M059J (cell line): ENCODE measurements around the gene KRTAP3-2. TPM values are rescaled to one million over a fixed set of nuclear protein-coding genes. Genes with fewer than 3 reads are reported as not detected.

Source experiments
- DNase-seq: peaks from one replicate; pipeline ENCODE4 v3.0.0-alpha.2; 2012; ENCODE audit warnings: low read depth
- total RNA-seq: library from RNA; depleted of rRNA; stranded (reverse); fragments of >200 nt; shearing (Covaris generic); gene quantifications from 2 replicates; pipeline ENCODE4 v1.2.3, GENCODE V29; 2014

KRTAP3-2 gene
- total RNA-seq, 1 experiment from 2014 or later, result not detected

DNA sequence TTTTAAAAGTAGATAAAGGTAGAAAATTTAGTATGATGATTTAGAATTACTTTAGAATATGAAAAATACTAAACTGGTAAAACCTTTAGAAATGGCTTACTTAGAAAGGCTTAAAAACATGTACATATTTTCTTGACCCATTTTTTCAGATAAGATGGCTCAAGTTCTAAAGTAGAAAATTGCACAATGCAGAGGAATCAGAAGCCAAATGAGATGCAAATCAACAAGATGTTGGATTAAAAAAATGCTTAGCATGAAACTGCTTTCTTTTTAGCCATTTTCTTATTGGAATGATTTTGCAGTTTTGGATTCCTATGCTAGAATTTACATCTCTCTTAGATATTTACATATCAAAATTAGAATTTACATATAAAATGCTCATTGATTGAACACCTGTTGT lies 10.7 kb upstream of the KRTAP3-2 start:
- DNase-seq, result no peak

DNA sequence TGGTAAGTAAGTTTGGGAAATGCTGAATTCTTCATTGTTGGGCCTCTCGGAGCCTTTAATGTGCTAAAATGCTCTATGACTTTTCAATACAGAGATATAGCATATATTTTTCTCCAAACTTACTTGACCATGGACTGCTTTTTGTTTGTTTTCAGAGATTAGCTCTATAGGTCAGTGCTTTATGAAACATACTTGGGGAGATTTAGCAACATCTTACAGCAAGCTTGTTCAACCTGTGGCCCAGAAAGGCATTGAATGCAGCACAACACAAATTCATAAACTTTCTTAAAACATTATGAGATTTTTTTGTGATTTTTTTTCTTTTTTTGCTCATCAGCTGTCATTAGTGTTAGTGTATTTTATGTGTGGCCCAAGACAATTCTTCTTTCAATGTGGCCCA lies 10.2 kb upstream of the KRTAP3-2 start:
- DNase-seq, result no peak

DNA sequence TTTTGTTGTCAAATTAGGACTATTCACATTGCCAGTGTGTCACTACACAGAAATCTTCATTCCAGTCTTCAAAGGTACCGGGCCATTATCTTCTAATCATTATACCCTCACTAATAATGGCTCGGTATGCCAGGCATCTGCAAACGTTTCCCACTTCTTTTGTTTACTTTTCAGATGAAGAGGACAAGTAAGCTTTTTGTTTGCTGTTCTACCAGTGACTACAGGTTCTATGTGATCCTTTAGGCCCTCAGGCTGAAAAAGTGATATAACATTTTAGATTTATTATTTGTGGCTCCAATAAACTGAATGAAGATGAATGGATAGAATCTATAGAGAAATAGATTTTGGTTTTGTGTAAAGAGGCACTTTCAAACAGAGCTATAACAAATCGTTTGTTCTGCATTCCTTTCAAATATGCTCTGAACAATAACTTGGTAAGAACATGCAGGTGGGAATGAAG lies 9.6 kb upstream of the KRTAP3-2 start:
- DNase-seq, result peak; percentile 34

DNA sequence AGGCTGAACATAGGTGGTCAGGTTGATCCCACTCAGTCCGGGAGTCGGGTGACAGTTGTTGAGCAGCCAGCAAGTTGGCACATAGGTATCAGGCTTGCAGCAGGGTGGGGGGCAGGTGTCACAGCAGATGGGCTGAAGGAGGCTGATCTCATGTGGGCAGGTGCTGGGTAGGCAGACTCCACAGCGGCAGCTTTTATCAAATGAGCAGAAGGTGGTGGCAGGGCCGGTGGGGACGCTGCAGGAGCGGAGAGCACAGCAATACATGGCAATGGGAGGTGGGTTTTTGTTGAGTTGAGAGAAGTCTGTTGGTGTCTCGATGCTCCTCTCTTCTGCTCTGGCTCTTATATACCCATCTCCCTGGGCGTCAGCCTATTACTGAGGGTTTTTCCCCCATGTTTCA lies 9.1 kb upstream of the KRTAP3-2 start, which contains the start of gene KRTAP3-1:
Gene KRTAP3-1 (minus strand): TSS at position 318 of the 400 bp plus-strand sequence. CDS start 54 bp downstream, at position 264.
- DNase-seq, result no peak

DNA sequence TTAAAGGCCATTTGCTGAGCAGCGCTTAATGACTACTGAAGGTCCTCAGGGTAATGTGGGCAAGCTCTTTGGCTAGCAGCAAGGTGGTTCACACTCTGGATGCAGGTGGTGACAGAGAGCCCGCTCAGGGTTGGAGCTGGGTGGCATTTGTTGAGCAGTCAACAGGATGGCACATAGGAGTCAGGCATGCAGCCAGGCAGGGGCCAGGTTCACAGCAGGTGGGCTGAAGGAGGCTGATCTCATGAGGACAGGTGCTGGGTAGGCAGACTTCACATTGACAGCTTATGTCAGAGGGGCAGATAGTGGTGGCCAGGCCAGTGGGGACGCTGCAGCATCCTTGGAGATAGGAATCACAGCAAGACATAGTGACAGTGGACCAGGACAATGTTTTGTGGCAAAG lies 4.7 kb upstream of the KRTAP3-2 start:
- DNase-seq, result no peak

DNA sequence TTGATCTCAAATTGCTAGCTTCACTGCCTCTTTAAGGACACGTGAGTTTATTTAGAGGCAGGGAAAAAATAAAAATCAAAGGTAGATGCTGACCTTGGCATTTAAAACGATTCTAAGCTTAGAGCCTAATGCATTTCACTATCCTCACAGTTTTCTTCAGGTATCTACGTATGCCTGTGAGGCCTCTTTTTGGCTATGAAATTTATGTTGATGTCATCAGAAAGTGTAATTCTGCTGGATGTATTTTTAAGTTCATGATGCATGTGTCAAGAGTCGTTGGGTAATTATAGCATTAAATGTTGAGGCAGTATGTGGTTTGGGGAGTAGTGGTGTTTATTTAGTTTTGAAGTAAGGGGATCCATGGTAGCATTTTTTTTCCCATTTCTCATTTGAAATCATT lies 4.2 kb upstream of the KRTAP3-2 start:
- DNase-seq, result no peak

DNA sequence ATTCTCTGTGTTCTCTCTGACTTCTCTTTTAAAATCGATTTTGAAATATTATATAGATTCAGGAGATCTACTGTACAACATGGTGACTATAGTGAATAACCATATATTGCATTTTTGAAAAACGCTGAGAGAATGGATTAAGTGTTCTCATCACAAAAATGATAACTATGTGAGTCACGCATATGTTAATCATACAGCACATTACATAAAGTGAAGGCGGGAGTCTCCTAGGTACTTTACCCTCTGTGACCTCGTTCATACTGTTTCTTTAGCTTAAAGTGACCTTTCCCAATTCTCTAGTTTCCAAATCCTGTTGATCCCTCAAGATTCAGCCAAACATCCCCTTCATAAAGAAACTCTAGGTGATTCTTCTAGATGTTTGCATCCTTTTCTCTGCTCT lies 3.1 kb upstream of the KRTAP3-2 start:
- no peak for DNase-seq

DNA sequence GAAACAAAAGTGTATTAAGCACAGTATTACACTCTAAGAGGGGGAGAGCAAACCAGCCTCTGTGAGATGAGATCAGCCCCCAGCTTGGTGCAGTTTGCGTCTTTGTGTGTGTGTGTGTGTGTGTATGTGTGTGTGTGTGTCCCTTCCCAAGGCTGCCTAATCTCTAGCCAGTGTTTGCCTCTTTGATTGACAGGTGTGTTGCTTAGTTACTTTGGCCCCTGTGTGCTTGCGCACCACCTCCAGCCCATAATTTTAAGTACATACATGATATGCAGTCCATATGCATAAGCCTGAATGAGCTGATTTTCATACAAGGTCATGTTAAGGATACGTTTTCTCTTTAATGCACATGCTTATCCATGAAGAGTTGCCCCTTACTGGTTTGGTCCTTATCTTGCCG lies 2.1 kb upstream of the KRTAP3-2 start:
- DNase-seq, result no peak

DNA sequence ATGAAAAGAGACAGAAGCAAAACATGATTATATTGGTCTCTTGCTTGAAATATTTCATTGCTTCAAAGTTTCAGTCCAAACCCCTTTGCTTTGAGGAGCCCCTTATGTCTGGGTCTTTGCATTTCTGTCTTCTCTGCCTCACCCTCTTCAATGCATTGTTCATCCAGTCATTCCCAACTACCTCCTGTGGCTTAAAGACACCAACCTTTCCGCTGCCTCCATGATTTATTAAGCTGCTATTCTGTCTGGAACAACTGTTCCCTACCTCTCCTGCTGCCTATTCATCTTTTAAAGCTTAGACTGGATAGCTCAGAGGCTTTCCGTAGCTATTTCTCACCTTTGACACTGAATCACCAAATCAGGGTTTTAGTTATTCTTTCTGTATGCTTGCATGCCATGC lies 2.3 kb downstream of the KRTAP3-2 start:
- DNase-seq, result no peak

DNA sequence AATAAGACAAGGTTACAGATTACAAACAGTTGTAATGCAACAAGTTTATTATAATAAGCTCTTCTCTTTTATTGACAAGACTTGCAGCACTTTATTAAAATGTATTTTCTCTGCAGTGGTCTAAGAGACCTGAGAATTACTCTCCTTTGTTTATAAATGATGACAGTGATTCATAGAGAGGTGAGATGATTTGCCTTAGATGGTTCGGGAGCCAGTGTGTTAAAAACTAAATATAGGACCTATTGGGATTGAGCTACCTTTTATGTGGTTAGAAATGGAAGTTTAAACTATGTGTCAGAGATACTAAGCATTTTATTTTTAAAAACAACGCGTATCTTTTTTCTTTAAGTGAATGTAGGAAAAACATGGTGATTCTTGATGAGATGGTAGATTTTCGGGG lies 2.9 kb downstream of the KRTAP3-2 start:
- peak; percentile 79 for DNase-seq

DNA sequence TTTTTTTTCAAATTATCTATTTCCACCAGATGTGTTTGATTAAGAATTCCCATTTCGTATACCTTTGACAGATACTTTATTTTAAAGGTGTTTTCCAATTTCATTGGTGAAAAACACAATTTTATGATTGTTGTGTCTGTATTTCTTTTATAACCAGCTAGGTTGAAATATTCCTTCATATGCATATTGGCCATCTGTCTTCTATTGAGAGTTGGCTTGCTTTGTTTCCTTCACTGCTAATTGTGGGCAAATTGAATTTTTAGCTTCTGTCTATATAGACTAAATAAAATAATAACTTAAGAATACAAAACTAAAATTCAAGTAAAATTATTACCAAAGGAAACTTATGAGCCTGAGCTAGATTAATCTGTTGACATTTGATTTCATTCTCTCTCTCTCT lies 4.6 kb downstream of the KRTAP3-2 start:
- DNase-seq, result no peak

DNA sequence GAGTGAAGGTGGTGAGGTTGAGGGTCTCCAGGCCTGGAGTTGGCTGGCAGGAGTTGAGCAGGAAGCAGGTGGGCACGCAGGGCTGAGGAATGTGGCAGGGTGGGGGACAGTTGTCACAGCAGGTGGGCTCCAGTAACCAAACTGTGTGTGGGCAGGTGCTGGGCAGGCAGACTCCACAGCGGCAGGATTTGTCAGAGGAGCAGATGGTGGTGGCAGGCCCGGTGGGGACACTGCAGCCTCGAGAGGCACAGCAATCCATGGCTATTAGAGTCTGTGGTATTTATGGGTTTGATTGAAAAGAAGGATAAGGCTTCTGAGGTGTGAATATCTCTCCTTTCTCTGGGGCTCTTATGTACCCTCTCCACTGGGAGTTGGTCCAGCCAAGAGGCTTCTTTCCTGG lies 5.9 kb downstream of the KRTAP3-2 start, which contains the start of gene KRTAP3-3:
Gene KRTAP3-3 (minus strand): TSS at position 326 of the 400 bp plus-strand sequence. CDS start 67 bp downstream, at position 259.
- peak; percentile 35 for DNase-seq

DNA sequence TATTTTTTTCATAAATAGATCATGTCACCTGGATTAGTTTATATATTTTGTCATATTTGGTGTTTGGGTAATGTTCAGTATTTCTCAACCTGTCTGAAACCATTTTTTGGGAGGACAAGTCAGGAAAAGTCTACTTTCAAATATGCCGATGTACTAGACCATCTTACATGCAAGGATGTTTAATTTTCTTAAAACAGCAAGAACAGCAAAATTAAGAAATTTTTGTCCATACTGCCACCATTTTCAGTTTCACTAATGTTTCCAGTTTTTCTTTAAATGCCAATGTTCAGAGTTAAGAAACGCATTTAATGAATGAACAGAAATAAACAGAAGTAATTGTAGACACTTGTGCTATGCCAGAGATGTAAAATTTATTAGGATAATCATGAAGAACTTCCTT lies 6.6 kb downstream of the KRTAP3-2 start:
- no peak for DNase-seq

DNA sequence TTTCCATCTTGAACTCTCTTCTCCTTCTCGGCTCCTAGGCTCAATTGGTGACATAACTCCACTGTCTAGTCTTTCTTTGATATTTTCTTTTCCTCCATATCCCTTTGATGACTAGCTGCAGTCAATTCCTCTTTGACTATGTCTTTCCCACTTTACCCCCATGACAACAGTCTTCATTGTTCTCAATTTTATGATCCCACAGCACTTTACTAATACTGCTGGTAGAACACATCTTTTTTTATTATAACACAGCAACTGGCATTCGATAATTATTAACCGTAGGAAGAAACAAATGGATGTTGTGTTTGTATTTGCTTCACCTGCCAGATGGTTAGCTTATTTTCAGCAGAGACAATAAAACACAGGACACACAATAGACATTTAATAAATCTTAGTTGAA lies 7.0 kb downstream of the KRTAP3-2 start:
- DNase-seq, result no peak

DNA sequence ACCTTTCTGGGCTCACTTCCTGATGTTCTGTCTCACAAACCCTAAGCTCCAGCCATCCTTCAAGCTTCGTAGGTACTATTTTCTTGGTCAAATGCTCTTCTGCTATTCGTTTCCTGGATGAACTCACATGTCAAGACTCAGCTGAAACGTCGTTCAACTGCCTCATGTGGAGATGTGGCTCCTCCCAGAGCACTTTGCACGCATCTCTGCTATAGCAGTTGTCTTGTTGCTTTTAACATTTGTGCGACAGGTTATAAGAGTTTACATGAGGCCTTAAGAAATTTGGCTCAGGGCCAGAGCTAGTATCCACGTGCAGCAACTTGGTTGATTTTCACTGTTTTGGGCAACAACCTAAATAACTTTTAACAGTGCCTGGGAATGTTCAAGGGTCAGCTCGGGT lies 12.8 kb downstream of the KRTAP3-2 start:
- DNase-seq, result no peak

DNA sequence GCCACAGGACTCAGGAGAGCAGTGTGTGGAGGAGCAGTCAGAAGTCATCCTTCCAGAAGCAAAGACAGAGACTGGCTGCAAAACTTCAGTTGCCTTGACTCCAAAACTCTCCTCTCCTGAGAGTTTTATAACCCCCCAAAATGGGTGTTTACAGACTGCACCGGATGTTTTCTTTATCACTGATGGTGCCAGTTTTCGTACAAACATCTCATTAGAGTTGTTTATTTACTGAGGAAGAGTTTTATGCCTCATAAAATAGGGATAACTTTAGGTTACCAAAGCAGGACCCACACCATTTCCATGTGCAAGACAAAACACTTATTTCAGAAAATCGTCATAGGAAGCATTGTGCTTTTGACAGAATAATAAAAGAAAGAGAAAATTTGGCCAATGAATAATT lies 15.5 kb downstream of the KRTAP3-2 start, which contains the start of gene KRT40:
Gene KRT40 (minus strand): TSS at position 101 of the 400 bp plus-strand sequence. CDS start 53 bp downstream, at position 48.
- no peak for DNase-seq

DNA sequence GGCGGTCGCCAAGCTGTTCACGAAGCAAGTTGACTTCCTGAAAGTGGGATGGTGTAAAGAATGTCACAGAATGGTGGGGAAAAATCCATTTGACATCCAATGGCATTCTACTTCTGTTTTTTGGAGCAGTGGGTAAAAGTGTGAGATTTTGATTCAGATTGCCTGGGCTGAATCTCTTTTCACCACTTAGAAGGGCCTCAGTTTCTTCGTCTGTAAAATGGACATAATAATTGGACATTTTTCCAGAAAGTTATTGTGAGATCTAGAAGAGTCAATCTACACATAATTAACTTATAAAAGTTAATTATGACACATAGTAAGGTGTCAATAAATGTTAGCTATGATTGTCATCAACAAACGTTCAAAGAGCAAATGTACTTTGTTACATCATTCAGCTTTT lies 18.6 kb downstream of the KRTAP3-2 start:
- no peak for DNase-seq

DNA sequence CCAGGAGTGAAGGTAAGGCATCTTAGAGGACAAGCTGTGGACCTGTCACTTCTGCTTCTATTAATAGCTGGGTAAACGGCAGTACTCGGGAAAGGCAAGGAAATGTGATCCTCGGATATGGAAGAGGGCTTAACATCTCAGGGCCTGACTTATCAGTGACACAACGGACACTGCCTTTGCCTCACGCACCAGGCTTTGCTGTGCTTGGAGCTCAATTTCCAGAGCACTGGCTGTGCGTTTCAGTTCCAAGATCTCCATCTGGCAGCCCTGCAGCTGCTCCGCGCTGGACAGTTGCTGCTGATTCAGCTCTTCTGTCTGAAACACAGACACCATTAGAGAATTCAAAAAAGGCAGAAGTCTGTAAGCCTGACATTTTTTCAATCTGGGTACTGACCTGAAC lies 19.1 kb downstream of the KRTAP3-2 start:
- no peak for DNase-seq

DNA sequence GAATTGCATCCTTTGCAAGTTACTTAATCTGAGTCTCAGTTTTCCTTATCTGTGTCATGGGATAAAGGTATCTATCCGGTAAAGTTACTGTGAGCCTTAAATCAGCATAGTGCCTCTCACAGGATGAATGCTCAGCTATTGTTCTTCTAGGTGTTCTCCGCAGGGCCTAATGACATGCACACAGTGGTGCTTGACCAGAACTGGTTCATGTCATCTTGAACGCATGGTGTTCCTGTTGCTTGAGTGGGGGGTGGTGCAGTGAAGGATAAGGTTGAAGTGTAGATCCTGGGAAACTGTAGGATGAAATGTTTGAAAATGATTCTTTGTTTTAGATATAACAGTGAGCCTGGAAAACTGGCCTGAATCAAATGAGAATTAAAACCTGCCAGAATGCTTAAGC lies 19.6 kb downstream of the KRTAP3-2 start:
- DNase-seq, result no peak

DNA sequence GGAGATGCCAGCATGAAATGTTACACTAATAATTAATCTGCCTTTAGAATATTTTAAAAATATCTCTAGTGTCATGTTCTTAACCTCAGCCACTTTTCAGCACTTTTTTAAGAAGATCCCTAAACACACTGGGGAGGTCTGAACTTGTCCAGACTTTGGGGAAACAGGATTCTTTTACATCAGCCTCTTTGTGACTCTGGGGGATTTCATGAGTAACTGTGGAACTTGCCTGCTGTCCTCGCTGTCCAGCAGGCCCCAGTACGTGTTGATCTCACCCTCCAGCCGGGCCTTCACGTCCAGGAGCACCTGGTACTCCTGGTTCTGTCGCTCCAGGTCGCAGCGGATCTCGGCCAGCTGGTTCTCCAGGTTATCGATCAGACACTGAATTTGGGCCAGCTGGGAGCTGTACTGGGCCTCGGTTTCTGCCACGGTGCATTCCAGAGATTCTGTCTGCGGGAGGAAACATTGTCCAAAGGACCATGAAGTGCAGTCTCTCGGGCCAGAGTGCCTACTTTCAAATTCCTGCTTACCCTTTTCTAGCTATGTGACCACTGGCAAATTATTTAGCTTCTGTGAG lies 21.0 kb downstream of the KRTAP3-2 start:
- DNase-seq, result no peak

DNA sequence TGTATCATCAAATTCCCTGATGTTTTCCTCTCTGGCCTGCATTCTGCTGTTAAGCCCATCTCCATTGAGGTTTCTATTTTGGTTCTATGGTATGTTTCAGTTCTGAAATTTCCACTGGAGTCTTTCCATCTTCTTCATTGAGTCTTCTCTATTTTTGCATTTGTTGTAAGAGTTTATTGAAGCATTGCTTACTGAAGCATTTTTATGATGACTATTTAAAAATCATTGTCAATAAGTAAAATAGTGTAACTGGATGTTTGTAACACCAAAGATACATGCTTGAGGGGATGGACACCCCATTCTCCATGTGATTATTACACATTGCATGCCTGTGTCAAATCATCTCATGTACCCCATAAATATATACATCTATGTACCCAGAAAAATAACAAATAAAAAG lies 24.2 kb downstream of the KRTAP3-2 start:
- DNase-seq, result no peak

DNA sequence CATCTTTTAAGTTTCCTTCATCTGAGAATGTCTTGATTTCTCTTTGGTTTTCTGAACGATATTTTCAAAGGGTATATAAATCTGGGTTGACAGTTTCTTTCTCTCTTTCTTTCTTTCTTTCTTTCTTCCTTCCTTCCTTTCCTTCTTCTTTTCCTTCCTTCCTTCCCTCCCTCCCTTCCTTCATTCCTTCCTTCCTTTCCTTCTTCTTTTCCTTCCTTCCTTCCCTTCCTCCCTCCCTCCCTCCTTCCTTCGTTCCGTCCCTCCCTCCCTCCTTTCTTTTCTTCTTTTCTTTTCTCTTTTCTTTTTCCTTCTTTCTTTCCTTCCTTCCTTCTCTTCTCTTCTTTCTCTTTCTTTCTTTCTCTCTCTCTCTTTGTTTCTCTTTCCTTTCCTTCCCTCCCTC lies 25.3 kb downstream of the KRTAP3-2 start:
- no peak for DNase-seq

DNA sequence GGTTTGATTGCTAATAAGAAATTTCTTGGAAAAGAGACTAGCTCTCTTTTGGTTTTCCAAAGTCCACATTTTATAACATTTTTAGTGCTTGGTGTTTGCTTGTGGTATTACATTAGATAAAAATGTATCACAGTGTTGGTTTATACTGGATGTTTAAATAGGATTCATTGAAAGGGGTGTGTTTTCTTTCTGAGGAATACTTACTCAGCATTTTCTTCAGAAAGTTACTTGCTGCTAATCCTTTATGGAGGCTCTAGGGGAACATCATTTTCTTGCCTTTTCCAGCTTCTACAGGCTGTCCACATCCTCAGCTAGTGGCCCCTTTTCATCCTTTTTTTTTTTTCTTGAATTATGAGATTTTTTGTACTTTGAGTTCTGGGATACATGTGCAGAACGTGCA lies 32.1 kb downstream of the KRTAP3-2 start:
- no peak for DNase-seq

DNA sequence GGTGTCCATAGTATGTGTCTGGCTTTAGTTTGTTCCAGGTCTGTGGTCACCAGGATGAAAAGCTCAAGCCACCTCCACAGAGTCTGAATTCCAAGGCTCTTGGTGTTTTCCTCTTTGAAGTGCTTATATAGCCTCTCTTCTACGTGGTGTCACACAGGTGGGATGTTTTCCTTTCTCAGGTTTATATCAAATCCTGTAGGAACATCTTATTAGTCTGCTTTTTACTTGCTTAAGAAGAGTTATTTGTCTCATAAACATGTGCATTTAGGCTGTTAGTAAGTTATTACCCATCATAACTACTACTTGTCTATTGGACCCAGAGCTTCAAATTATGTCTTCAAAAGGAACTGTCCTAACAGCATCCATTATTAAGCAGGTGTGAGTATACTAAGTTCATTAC lies 32.9 kb downstream of the KRTAP3-2 start, which contains the start of gene KRT39:
Gene KRT39 (minus strand): TSS at position 101 of the 400 bp plus-strand sequence. CDS start 92 bp downstream, at position 9.
- no peak for DNase-seq
